HG02981 (cell line): ENCODE measurements around the gene PDGFRB.

Experiments
- ATAC-seq: cut with Tn5 transposase; IDR thresholded peaks from one replicate; pipeline ENCODE4 v1.9.1; 2021; ENCODE audit warnings: mild to moderate bottlenecking, moderate library complexity; ENCODE audit not compliant: unreplicated experiment

PDGFRB gene

GRCh38 chr5:150069672-150070627 lies 85.7 kb downstream of the PDGFRB start:
- ATAC-seq, result no peak

- no peak for ATAC-seq
Observed at GRCh38 chr5:150068961-150069645, 86.5 kb downstream of the PDGFRB start.

GRCh38 chr5:150068472-150068871 lies 87.2 kb downstream of the PDGFRB start:
- ATAC-seq, result no peak

GRCh38 chr5:150068071-150068470 lies 87.6 kb downstream of the PDGFRB start:
- no peak for ATAC-seq

- no peak for ATAC-seq
Observed at GRCh38 chr5:150067405-150067960, 88.2 kb downstream of the PDGFRB start.

GRCh38 chr5:150066901-150067396 lies 88.7 kb downstream of the PDGFRB start:
- ATAC-seq, result no peak

- no peak for ATAC-seq
Observed at GRCh38 chr5:150066436-150066835, 89.2 kb downstream of the PDGFRB start.

- no peak for ATAC-seq
Observed at GRCh38 chr5:150065886-150066285, 89.8 kb downstream of the PDGFRB start.

GRCh38 chr5:150065346-150065745 lies 90.3 kb downstream of the PDGFRB start:
- no peak for ATAC-seq

GRCh38 chr5:150064681-150065220 lies 90.9 kb downstream of the PDGFRB start:
- ATAC-seq, result no peak
